ENCODE data around the gene COL23A1.

Gene COL23A1

GRCh38 chr5:178536541-178537466 lies 53.4 kb downstream of the COL23A1 start:
- Histone ChIP-seq H3K27ac (no peak overlapping the region), H3K4me3 (no peak overlapping the region), H3K36me3 (ENCODE audit: insufficient read depth, low read length) (no peaks in the 10 kb centered on the region), H3K9ac (ENCODE audit: insufficient read length) (no peak overlapping the region), H3K9me3 (ENCODE audit: low read depth, low read length) (no peaks in the 10 kb centered on the region)
- TF ChIP-seq POLR2AphosphoS5 (IDR thresholded peaks at IDR 0.05; ENCODE audit: borderline replicate concordance, low read depth, low read length), result no peak
- TF ChIP-seq FOXP2 (optimal IDR thresholded peaks at IDR 0.05; ENCODE audit: control extremely low read depth, extremely low read length, insufficient read depth), result no peak
- no peak for TF ChIP-seq EZH2 (IDR thresholded peaks at IDR 0.05)
- DNase-seq (ENCODE audit: low read depth, low spot score), result no peak

GRCh38 chr5:178535299-178536175 lies 54.7 kb downstream of the COL23A1 start:
- TF ChIP-seq EZH2 (IDR thresholded peaks at IDR 0.05) (no peak), POLR2AphosphoS5 (IDR thresholded peaks at IDR 0.05; ENCODE audit: borderline replicate concordance, low read depth, low read length) (no peak), FOXP2 (optimal IDR thresholded peaks at IDR 0.05; ENCODE audit: control extremely low read depth, extremely low read length, insufficient read depth) (no peak)
- Histone ChIP-seq H3K9ac (ENCODE audit: insufficient read length) (no peak overlapping the region), H3K4me3 (no peak overlapping the region), H3K9me3 (ENCODE audit: low read depth, low read length) (no peaks in the 10 kb centered on the region), H3K27ac (no peak overlapping the region), H3K36me3 (ENCODE audit: insufficient read depth, low read length) (no peaks in the 10 kb centered on the region)
- DNase-seq (ENCODE audit: low read depth, low spot score), result no peak

GRCh38 chr5:178533136-178533535 lies 57.1 kb downstream of the COL23A1 start:
- TF ChIP-seq POLR2AphosphoS5 (IDR thresholded peaks at IDR 0.05; ENCODE audit: borderline replicate concordance, low read depth, low read length) (no peak), FOXP2 (optimal IDR thresholded peaks at IDR 0.05; ENCODE audit: control extremely low read depth, extremely low read length, insufficient read depth) (no peak), EZH2 (IDR thresholded peaks at IDR 0.05) (no peak)
- Histone ChIP-seq H3K27ac (no peak overlapping the region), H3K36me3 (ENCODE audit: insufficient read depth, low read length) (no peaks in the 10 kb centered on the region), H3K4me3 (no peak overlapping the region), H3K9me3 (ENCODE audit: low read depth, low read length) (no peaks in the 10 kb centered on the region), H3K9ac (ENCODE audit: insufficient read length) (no peak overlapping the region)
- DNase-seq (ENCODE audit: low read depth, low spot score), result no peak

GRCh38 chr5:178532666-178533065 lies 57.5 kb downstream of the COL23A1 start:
- H3K27ac ChIP-seq, result no peak overlapping the region
- no peak for DNase-seq (ENCODE audit: low read depth, low spot score)
- H3K4me3 ChIP-seq, result no peak overlapping the region
- no peaks in the 10 kb centered on the region for H3K36me3 ChIP-seq (ENCODE audit: insufficient read depth, low read length)
- TF ChIP-seq POLR2AphosphoS5 (IDR thresholded peaks at IDR 0.05; ENCODE audit: borderline replicate concordance, low read depth, low read length), result no peak
- no peak for TF ChIP-seq EZH2 (IDR thresholded peaks at IDR 0.05)
- no peak for TF ChIP-seq FOXP2 (optimal IDR thresholded peaks at IDR 0.05; ENCODE audit: control extremely low read depth, extremely low read length, insufficient read depth)
- H3K9me3 ChIP-seq (ENCODE audit: low read depth, low read length), result no peaks in the 10 kb centered on the region
- H3K9ac ChIP-seq (ENCODE audit: insufficient read length), result no peak overlapping the region

GRCh38 chr5:178532236-178532635 lies 58.0 kb downstream of the COL23A1 start:
- no peak overlapping the region for H3K4me3 ChIP-seq
- no peak overlapping the region for H3K9ac ChIP-seq (ENCODE audit: insufficient read length)
- H3K27ac ChIP-seq, result no peak overlapping the region
- H3K9me3 ChIP-seq (ENCODE audit: low read depth, low read length), result no peaks in the 10 kb centered on the region
- no peaks in the 10 kb centered on the region for H3K36me3 ChIP-seq (ENCODE audit: insufficient read depth, low read length)
- DNase-seq (ENCODE audit: low read depth, low spot score), result no peak
- TF ChIP-seq POLR2AphosphoS5 (IDR thresholded peaks at IDR 0.05; ENCODE audit: borderline replicate concordance, low read depth, low read length) (no peak), EZH2 (IDR thresholded peaks at IDR 0.05) (no peak), FOXP2 (optimal IDR thresholded peaks at IDR 0.05; ENCODE audit: control extremely low read depth, extremely low read length, insufficient read depth) (no peak)

- no peak for TF ChIP-seq POLR2AphosphoS5 (IDR thresholded peaks at IDR 0.05; ENCODE audit: borderline replicate concordance, low read depth, low read length)
- TF ChIP-seq FOXP2 (optimal IDR thresholded peaks at IDR 0.05; ENCODE audit: control extremely low read depth, extremely low read length, insufficient read depth), result no peak
- no peak for TF ChIP-seq EZH2 (IDR thresholded peaks at IDR 0.05)
- Histone ChIP-seq H3K9me3 (ENCODE audit: low read depth, low read length) (no peaks in the 10 kb centered on the region), H3K4me3 (no peak overlapping the region), H3K36me3 (ENCODE audit: insufficient read depth, low read length) (no peaks in the 10 kb centered on the region), H3K9ac (ENCODE audit: insufficient read length) (no peak overlapping the region), H3K27ac (no peak overlapping the region)
- no peak for DNase-seq (ENCODE audit: low read depth, low spot score)
Observed at GRCh38 chr5:178531786-178532185, 58.4 kb downstream of the COL23A1 start.

GRCh38 chr5:178530526-178530925 lies 59.7 kb downstream of the COL23A1 start:
- Histone ChIP-seq H3K9ac (ENCODE audit: insufficient read length) (no peak overlapping the region), H3K4me3 (no peak overlapping the region), H3K36me3 (ENCODE audit: insufficient read depth, low read length) (no peaks in the 10 kb centered on the region), H3K27ac (no peak overlapping the region), H3K9me3 (ENCODE audit: low read depth, low read length) (no peaks in the 10 kb centered on the region)
- TF ChIP-seq FOXP2 (optimal IDR thresholded peaks at IDR 0.05; ENCODE audit: control extremely low read depth, extremely low read length, insufficient read depth) (no peak), POLR2AphosphoS5 (IDR thresholded peaks at IDR 0.05; ENCODE audit: borderline replicate concordance, low read depth, low read length) (no peak), EZH2 (IDR thresholded peaks at IDR 0.05) (no peak)
- DNase-seq (ENCODE audit: low read depth, low spot score), result no peak

- Histone ChIP-seq H3K4me3 (no peak overlapping the region), H3K9ac (ENCODE audit: insufficient read length) (no peak overlapping the region), H3K36me3 (ENCODE audit: insufficient read depth, low read length) (no peaks in the 10 kb centered on the region), H3K27ac (no peak overlapping the region), H3K9me3 (ENCODE audit: low read depth, low read length) (no peaks in the 10 kb centered on the region)
- no peak for DNase-seq (ENCODE audit: low read depth, low spot score)
- TF ChIP-seq FOXP2 (optimal IDR thresholded peaks at IDR 0.05; ENCODE audit: control extremely low read depth, extremely low read length, insufficient read depth), result no peak
- TF ChIP-seq POLR2AphosphoS5 (IDR thresholded peaks at IDR 0.05; ENCODE audit: borderline replicate concordance, low read depth, low read length), result no peak
- no peak for TF ChIP-seq EZH2 (IDR thresholded peaks at IDR 0.05)
Observed at GRCh38 chr5:178529080-178529479, 61.1 kb downstream of the COL23A1 start.

Data from SK-N-MC (cell line).